WERI-Rb-1 (cell line): ENCODE results near the gene RAPGEF4.

ENCODE experiments used
- DNase-seq: peaks from one replicate; pipeline ENCODE4 v3.0.0-alpha.2; 2020
- H3K27ac ChIP-seq: fragments of 250-450 bp; sonication (Bioruptor Pico); 2 replicates; pipeline ENCODE4 v1.5.1; 2020; ENCODE audit warnings: mild to moderate bottlenecking, moderate library complexity
- H3K27me3 ChIP-seq: fragments of 250-450 bp; sonication (Bioruptor Pico); 2 replicates; pipeline ENCODE4 v1.5.1; 2021; ENCODE audit warnings: mild to moderate bottlenecking, low read depth, moderate library complexity; ENCODE audit not compliant: insufficient read depth, severe bottlenecking
- H3K36me3 ChIP-seq: fragments of 250-450 bp; sonication (Bioruptor Pico); 2 replicates; pipeline ENCODE4 v1.5.1; 2020; ENCODE audit warnings: mild to moderate bottlenecking, moderate library complexity
- H3K4me3 ChIP-seq: 2 replicates; pipeline ENCODE4 v1.5.1; 2011; ENCODE audit warnings: low read depth, mild to moderate bottlenecking, control low read depth, low read length
- H3K9me3 ChIP-seq: fragments of 250-450 bp; sonication (Bioruptor Pico); 2 replicates; pipeline ENCODE4 v1.5.1; 2021; ENCODE audit warnings: mild to moderate bottlenecking, moderate library complexity; ENCODE audit not compliant: severe bottlenecking
- TF ChIP-seq, protein P1 (sequence below): IDR thresholded peaks from 2 replicates; pipeline ENCODE4 v1.5.1; 2011; ENCODE audit warnings: low read depth, mild to moderate bottlenecking, control low read depth, inconsistent platforms, low read length

RAPGEF4 gene

DNA sequence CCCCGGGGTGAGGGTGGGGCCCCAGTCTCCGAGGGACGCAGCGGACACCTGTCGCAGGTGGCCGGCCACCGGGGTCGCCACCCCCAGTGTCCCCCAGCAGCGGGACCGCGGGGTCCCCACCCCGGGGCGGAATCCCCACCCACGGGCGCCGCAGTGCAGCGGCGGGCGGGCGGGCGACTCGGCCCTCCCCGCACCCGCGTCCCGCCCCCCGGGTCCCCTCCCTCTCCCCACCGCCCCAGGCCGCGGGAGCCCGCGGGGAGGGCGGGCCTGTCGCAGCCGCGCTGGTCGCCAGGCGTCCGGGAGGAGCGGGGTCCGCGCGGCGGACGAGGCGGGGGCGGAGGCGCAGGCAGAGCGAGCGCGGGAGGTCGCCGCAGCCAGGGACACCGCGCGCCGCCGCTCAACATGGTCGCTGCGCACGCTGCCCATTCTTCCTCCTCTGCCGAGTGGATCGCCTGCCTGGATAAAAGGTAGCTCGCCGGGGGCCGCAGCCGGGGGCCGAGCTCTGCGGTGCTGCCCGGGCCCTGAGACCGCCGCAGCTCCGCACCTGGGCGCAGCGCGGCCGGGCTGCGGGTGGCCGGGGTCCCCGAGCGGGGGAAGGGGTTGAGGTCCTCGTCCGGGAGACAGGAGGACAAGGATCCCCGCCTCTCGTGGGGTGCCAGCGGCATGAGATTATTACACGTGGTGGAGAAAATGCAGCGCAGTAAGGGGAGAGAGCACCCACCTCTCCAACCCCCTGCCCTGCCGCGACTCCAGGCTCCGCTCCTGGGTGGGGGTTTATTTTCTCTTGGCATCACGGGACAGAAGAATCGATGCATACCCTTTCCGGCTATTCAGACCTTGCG lies at the start of gene RAPGEF4:
Gene RAPGEF4, plus strand, starts transcription at position 264 of the 842 bp plus-strand sequence. Its CDS starts 139 bp downstream, at position 403.
- Histone ChIP-seq H3K36me3 (no peaks in the 10 kb centered on the region), H3K4me3 (peak within 1 kb of the TSS; percentile 74), H3K27me3 (no peaks in the 10 kb centered on the region), H3K9me3 (no peaks in the 10 kb centered on the region), H3K27ac (peak within 1 kb of the TSS; percentile 30; the same call in 1 of the 2 replicates)
- peak; percentile 40 for DNase-seq
- TF ChIP-seq, protein P1, sequence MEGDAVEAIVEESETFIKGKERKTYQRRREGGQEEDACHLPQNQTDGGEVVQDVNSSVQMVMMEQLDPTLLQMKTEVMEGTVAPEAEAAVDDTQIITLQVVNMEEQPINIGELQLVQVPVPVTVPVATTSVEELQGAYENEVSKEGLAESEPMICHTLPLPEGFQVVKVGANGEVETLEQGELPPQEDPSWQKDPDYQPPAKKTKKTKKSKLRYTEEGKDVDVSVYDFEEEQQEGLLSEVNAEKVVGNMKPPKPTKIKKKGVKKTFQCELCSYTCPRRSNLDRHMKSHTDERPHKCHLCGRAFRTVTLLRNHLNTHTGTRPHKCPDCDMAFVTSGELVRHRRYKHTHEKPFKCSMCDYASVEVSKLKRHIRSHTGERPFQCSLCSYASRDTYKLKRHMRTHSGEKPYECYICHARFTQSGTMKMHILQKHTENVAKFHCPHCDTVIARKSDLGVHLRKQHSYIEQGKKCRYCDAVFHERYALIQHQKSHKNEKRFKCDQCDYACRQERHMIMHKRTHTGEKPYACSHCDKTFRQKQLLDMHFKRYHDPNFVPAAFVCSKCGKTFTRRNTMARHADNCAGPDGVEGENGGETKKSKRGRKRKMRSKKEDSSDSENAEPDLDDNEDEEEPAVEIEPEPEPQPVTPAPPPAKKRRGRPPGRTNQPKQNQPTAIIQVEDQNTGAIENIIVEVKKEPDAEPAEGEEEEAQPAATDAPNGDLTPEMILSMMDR = no peak

DNA sequence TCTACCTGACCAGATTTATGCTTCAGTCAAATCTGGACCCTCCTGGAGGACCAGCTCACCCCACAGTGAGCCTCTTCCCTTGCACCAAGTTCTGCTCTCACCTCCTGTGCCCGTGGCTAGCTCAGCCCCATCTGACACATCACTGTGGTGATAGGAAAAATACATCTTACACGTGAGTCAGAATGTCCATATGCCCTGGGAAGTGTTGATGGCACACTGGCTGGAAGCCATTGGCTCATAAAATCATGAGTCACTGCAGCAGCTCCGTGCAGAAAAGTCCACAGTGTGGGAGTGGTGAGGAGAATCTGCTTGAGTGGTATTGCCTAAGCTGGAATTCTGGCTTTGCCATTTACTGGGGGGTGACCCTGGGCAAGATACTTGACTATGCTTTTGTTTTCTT lies 42.6 kb upstream of the RAPGEF4 start:
- Histone ChIP-seq H3K9me3 (no peaks in the 10 kb centered on the region), H3K27ac (no peak overlapping the region), H3K36me3 (no peaks in the 10 kb centered on the region), H3K4me3 (no peak overlapping the region), H3K27me3 (no peaks in the 10 kb centered on the region)
- no peak for DNase-seq
- TF ChIP-seq, protein P1 = no peak

DNA sequence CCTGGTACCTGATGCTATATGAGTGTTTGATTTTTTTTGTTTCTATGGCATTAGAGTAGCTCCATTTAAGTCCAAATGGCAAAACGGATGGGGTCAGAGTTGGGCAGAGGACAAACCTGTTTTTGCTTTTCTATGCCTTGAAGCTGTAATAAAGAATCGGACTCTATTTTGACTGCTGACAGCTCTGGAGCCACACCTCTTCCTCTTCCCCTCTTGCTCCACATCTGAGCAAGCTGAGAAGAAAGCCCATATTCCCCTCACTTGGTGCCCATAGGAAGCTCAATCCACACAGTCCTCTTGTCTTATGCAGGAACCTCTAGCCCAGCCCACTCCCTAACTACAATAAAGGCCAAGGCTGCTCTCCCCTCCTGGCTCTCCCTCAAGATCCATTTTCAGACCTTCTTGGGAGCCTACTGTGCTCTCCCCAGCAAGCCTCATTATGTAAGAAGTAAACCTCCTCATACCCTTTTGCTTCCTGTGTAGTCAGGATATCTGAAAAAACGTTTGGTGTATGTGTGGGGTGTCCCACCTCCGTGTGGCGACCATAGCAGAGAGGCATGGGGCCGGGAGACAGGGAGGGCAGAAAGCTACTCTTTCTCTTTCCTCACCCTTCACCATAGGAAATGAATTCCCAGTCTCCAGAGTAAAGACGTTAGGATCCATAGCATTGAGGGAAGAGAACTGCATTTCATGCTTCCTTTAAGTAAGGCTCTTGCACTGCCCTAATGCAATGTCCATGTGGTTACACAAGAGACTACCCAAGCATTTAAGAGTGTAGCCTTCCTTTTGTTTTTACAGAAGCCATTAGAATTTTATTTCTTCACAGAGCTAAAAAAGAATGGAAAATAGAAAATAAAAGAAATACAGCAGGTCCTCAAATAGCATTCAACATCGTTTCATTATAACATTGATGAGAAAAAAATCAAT lies 41.9 kb upstream of the RAPGEF4 start:
- no peaks in the 10 kb centered on the region for H3K27me3 ChIP-seq
- no peaks in the 10 kb centered on the region for H3K9me3 ChIP-seq
- no peaks in the 10 kb centered on the region for H3K36me3 ChIP-seq
- no peak overlapping the region for H3K4me3 ChIP-seq
- no peak for DNase-seq
- H3K27ac ChIP-seq = no peak overlapping the region
- TF ChIP-seq, protein P1 = no peak

DNA sequence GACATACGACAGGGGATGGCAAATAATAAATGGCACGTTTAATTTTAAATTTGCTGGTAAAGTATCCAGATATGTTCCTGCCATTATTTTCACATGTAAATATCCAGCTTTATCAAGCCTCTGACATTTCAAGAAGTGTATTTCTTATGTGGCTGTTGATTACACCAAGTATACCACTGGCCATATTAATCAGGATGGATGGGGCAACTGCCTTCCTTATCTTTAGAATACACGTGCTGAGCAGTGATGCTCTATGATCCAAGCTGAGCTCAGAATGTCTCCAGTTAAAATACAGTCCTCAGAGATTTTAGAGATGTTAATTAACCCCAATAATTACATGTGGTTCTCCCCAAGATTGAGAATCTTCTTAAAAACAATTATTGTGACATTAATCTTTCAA lies 38.3 kb upstream of the RAPGEF4 start:
- TF ChIP-seq, protein P1 = no peak
- no peak for DNase-seq
- Histone ChIP-seq H3K36me3 (no peaks in the 10 kb centered on the region), H3K27ac (no peak overlapping the region), H3K9me3 (no peaks in the 10 kb centered on the region), H3K27me3 (no peaks in the 10 kb centered on the region), H3K4me3 (no peak overlapping the region)

DNA sequence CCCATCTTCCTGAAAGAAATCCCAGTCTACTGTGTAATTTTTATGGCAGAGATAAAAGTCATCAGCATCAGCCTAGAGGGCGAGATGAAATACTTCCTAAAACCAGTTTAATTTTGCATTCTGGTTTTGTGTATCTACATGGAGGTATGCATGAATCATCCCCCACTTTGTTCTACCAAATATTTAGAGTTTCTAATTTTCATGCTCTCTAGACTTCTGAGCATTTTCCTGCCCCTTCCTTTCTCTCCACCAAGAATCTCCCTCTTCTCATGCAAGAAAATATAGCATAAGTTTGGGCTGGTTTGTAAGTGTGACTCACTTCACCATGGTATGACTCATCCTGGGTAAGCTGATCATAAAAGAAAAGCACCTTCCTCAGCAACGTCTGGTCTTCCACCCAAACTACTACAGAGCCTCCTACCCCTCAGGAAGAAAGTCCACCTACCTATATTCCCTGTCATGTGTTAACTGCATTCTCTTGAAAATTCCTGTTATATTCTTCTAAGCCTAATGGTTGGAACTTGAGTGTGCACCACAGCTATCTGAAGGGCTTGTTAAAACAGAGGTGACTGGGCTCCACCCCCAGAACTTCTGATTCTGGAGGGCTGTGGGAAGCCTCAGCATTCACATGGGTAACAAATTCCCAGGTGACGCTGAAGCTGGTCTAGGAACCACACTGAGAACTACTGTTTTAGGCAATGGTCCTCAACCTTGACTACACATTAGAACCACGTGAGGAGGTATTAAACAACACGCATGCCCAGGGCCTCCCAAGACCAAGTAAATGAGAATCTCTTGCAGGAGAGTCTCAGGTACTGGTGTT lies 37.4 kb upstream of the RAPGEF4 start:
- Histone ChIP-seq H3K4me3 (no peak overlapping the region), H3K36me3 (no peaks in the 10 kb centered on the region), H3K27me3 (no peaks in the 10 kb centered on the region), H3K9me3 (no peaks in the 10 kb centered on the region), H3K27ac (no peak overlapping the region)
- DNase-seq = no peak
- TF ChIP-seq, protein P1 = no peak
